ENCODE measurements around the gene MSI2. TPM values are rescaled to one million over a fixed set of nuclear protein-coding genes. Genes with fewer than 3 reads are reported as not detected.
A peak's percentile ranks its signal among the peaks of the same experiment; 100 is the strongest.

Gene MSI2
- total and polyA plus RNA-seq, 9 of the 15 experiments (the other 6 are each of a cell fraction or from before 2014, with no cell fraction given): 4.6 to 61.8 (median 42.4) TPM

DNA sequence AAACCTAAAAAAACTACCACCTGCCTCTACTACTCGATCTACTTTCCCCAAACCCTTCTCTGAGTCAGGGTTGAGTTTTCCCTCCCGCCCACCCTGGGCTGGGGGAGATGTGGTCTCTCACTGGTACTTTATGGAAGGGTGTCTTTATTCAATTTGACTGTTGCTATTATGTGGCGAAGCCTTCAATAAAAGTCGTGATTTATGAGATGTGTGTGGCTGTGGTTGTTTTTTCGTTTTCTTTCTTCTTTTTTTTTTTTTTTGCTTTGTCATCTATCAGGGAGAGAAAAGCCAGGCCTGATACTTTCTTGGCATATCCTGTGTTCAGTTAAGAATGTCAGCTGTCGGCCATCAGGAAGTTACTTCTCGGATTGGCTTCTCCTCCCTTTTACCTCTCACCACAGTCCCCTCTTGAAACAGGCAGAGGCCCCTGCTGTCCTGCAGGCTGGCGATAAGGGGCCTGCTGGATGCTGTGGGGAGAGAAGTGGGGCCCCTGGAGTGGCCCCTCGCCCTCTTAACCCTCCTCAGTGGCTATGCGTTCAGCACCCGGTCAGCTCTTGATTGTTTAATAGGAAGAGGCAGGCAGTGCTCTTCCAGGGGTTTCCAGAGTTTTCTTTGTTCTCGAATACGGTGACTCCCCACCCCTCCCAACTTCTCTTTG, 123.0 kb downstream of the MSI2 start (continued):
- TF ChIP-seq, protein P1, sequence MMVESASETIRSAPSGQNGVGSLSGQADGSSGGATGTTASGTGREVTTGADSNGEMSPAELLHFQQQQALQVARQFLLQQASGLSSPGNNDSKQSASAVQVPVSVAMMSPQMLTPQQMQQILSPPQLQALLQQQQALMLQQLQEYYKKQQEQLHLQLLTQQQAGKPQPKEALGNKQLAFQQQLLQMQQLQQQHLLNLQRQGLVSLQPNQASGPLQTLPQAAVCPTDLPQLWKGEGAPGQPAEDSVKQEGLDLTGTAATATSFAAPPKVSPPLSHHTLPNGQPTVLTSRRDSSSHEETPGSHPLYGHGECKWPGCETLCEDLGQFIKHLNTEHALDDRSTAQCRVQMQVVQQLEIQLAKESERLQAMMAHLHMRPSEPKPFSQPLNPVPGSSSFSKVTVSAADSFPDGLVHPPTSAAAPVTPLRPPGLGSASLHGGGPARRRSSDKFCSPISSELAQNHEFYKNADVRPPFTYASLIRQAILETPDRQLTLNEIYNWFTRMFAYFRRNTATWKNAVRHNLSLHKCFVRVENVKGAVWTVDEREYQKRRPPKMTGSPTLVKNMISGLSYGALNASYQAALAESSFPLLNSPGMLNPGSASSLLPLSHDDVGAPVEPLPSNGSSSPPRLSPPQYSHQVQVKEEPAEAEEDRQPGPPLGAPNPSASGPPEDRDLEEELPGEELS (CRISPR knock-in tag; IDR thresholded peaks at IDR 0.05; ENCODE audit: borderline replicate concordance): no peak
- TF ChIP-seq ZFPM2 (CRISPR knock-in tag; IDR thresholded peaks at IDR 0.05) (no peak), KLF13 (tag; IDR thresholded peaks at IDR 0.05; ENCODE audit: borderline replicate concordance, low read depth) (no peak), NR2C1 (IDR thresholded peaks at IDR 0.05) (no peak), NR2C1 (tag; IDR thresholded peaks at IDR 0.05) (0 out of 2 replicates have a peak, but pooled peaks have one; percentile 18), XRCC5 (IDR thresholded peaks at IDR 0.05; ENCODE audit: low read depth, low read length) (no peak), ZNF175 (CRISPR knock-in tag; IDR thresholded peaks at IDR 0.05; ENCODE audit: low read depth) (peak; percentile 77; the same call in 1 of the 2 replicates), RBM34 (IDR thresholded peaks at IDR 0.05; ENCODE audit: borderline replicate concordance, insufficient read depth, low read length) (no peak), SMAD3 (CRISPR knock-in tag; conservative IDR thresholded peaks at IDR 0.05) (0 out of 2 replicates have a peak, but pooled peaks have one; percentile 44), MTA1 (IDR thresholded peaks at IDR 0.05; ENCODE audit: borderline replicate concordance) (0 out of 2 replicates have a peak, but pooled peaks have one; percentile 35), GATAD2B (IDR thresholded peaks at IDR 0.05; ENCODE audit: borderline replicate concordance) (peak; percentile 82)
- TF ChIP-seq, protein P2, sequence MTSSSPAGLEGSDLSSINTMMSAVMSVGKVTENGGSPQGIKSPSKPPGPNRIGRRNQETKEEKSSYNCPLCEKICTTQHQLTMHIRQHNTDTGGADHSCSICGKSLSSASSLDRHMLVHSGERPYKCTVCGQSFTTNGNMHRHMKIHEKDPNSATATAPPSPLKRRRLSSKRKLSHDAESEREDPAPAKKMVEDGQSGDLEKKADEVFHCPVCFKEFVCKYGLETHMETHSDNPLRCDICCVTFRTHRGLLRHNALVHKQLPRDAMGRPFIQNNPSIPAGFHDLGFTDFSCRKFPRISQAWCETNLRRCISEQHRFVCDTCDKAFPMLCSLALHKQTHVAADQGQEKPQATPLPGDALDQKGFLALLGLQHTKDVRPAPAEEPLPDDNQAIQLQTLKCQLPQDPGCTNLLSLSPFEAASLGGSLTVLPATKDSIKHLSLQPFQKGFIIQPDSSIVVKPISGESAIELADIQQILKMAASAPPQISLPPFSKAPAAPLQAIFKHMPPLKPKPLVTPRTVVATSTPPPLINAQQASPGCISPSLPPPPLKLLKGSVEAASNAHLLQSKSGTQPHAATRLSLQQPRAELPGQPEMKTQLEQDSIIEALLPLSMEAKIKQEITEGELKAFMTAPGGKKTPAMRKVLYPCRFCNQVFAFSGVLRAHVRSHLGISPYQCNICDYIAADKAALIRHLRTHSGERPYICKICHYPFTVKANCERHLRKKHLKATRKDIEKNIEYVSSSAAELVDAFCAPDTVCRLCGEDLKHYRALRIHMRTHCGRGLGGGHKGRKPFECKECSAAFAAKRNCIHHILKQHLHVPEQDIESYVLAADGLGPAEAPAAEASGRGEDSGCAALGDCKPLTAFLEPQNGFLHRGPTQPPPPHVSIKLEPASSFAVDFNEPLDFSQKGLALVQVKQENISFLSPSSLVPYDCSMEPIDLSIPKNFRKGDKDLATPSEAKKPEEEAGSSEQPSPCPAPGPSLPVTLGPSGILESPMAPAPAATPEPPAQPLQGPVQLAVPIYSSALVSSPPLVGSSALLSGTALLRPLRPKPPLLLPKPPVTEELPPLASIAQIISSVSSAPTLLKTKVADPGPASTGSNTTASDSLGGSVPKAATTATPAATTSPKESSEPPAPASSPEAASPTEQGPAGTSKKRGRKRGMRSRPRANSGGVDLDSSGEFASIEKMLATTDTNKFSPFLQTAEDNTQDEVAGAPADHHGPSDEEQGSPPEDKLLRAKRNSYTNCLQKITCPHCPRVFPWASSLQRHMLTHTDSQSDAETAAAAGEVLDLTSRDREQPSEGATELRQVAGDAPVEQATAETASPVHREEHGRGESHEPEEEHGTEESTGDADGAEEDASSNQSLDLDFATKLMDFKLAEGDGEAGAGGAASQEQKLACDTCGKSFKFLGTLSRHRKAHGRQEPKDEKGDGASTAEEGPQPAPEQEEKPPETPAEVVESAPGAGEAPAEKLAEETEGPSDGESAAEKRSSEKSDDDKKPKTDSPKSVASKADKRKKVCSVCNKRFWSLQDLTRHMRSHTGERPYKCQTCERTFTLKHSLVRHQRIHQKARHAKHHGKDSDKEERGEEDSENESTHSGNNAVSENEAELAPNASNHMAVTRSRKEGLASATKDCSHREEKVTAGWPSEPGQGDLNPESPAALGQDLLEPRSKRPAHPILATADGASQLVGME (CRISPR knock-in tag; IDR thresholded peaks at IDR 0.05): no peak
- TF ChIP-seq, protein P3, sequence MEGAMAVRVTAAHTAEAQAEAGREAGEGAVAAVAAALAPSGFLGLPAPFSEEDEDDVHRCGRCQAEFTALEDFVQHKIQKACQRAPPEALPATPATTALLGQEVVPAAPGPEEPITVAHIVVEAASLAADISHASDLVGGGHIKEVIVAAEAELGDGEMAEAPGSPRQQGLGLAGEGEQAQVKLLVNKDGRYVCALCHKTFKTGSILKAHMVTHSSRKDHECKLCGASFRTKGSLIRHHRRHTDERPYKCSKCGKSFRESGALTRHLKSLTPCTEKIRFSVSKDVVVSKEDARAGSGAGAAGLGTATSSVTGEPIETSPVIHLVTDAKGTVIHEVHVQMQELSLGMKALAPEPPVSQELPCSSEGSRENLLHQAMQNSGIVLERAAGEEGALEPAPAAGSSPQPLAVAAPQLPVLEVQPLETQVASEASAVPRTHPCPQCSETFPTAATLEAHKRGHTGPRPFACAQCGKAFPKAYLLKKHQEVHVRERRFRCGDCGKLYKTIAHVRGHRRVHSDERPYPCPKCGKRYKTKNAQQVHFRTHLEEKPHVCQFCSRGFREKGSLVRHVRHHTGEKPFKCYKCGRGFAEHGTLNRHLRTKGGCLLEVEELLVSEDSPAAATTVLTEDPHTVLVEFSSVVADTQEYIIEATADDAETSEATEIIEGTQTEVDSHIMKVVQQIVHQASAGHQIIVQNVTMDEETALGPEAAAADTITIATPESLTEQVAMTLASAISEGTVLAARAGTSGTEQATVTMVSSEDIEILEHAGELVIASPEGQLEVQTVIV (CRISPR knock-in tag; IDR thresholded peaks at IDR 0.05; ENCODE audit: borderline replicate concordance): no peak
- TF ChIP-seq, protein P4, sequence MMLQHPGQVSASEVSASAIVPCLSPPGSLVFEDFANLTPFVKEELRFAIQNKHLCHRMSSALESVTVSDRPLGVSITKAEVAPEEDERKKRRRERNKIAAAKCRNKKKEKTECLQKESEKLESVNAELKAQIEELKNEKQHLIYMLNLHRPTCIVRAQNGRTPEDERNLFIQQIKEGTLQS (IDR thresholded peaks at IDR 0.05): no peak; the same call in 1 of the 2 replicates
- TF ChIP-seq, protein P4 (CRISPR knock-in tag; conservative IDR thresholded peaks at IDR 0.05): no peak

All from K562 (cell line).